HEK293 (cell line): ENCODE data around the gene SLC9C1.

Experiments used
- BCL11A ChIP-seq: fragments of 450-650 bp; formaldehyde crosslinking; IDR thresholded peaks from 2 replicates; pipeline ENCODE4 v1.5.1; 2016; ENCODE audit warnings: low read depth, missing biosample characterization, missing genetic modification characterization
- SP7 ChIP-seq: fragments of 450-650 bp; formaldehyde crosslinking; IDR thresholded peaks from 2 replicates; pipeline ENCODE4 v1.5.1; 2016; ENCODE audit warnings: missing biosample characterization, missing genetic modification characterization
- ZNF184 ChIP-seq: fragments of 450-650 bp; IDR thresholded peaks from 2 replicates; pipeline ENCODE4 v1.5.1; 2018; ENCODE audit warnings: missing biosample characterization, mild to moderate bottlenecking, missing genetic modification characterization
- ZNF292 ChIP-seq: fragments of 450-650 bp; formaldehyde crosslinking; IDR thresholded peaks from 2 replicates; pipeline ENCODE4 v1.5.1; 2016; ENCODE audit warnings: low read depth, missing biosample characterization, missing genetic modification characterization, borderline replicate concordance
- ZNF473 ChIP-seq: fragments of 450-650 bp; formaldehyde crosslinking; IDR thresholded peaks from 2 replicates; pipeline ENCODE4 v1.5.1; 2017; ENCODE audit warnings: missing biosample characterization, missing genetic modification characterization
- ZNF548 ChIP-seq: fragments of 450-650 bp; formaldehyde crosslinking; IDR thresholded peaks from 2 replicates; pipeline ENCODE4 v1.5.1; 2016; ENCODE audit warnings: missing biosample characterization, missing genetic modification characterization
- ZNF654 ChIP-seq: fragments of 450-650 bp; formaldehyde crosslinking; IDR thresholded peaks from 2 replicates; pipeline ENCODE4 v1.5.1; 2016; ENCODE audit warnings: low read depth, missing biosample characterization, missing genetic modification characterization
- TF ChIP-seq, protein P1 (sequence below): fragments of 450-650 bp; formaldehyde crosslinking; IDR thresholded peaks from 2 replicates; pipeline ENCODE4 v1.5.1; 2016; ENCODE audit warnings: missing biosample characterization, missing genetic modification characterization
- TF ChIP-seq, protein P2 (sequence below): fragments of 450-650 bp; formaldehyde crosslinking; IDR thresholded peaks from 2 replicates; pipeline ENCODE4 v1.5.1; 2016; ENCODE audit warnings: missing biosample characterization, missing genetic modification characterization

DNA sequence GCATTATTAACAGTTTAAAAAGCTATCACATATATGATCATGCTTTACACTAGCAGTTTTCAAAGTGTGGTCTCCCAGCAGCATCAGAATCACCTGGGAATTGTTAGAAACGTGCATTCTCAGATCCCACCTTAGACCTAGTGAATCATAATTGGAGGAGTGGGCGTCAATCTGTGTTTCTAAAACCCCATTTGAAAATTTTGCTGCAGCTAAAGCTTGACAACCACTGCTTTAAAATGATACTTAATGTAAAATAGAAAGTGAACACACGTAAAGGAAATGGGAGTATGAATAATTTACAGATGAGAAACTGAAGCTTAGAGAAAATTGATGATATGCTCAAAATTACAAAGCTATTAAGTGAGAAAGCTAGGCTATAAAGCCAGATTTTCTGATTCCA is 62.3 kb downstream of the SLC9C1 start:
- TF ChIP-seq SP7: no peak
- TF ChIP-seq, protein P1, sequence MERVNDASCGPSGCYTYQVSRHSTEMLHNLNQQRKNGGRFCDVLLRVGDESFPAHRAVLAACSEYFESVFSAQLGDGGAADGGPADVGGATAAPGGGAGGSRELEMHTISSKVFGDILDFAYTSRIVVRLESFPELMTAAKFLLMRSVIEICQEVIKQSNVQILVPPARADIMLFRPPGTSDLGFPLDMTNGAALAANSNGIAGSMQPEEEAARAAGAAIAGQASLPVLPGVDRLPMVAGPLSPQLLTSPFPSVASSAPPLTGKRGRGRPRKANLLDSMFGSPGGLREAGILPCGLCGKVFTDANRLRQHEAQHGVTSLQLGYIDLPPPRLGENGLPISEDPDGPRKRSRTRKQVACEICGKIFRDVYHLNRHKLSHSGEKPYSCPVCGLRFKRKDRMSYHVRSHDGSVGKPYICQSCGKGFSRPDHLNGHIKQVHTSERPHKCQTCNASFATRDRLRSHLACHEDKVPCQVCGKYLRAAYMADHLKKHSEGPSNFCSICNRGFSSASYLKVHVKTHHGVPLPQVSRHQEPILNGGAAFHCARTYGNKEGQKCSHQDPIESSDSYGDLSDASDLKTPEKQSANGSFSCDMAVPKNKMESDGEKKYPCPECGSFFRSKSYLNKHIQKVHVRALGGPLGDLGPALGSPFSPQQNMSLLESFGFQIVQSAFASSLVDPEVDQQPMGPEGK (tag by site-specific recombination): no peak
- TF ChIP-seq, protein P2, sequence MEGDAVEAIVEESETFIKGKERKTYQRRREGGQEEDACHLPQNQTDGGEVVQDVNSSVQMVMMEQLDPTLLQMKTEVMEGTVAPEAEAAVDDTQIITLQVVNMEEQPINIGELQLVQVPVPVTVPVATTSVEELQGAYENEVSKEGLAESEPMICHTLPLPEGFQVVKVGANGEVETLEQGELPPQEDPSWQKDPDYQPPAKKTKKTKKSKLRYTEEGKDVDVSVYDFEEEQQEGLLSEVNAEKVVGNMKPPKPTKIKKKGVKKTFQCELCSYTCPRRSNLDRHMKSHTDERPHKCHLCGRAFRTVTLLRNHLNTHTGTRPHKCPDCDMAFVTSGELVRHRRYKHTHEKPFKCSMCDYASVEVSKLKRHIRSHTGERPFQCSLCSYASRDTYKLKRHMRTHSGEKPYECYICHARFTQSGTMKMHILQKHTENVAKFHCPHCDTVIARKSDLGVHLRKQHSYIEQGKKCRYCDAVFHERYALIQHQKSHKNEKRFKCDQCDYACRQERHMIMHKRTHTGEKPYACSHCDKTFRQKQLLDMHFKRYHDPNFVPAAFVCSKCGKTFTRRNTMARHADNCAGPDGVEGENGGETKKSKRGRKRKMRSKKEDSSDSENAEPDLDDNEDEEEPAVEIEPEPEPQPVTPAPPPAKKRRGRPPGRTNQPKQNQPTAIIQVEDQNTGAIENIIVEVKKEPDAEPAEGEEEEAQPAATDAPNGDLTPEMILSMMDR (tag by site-specific recombination): no peak
- no peak for TF ChIP-seq ZNF548 (tag by site-specific recombination)
- no peak for TF ChIP-seq ZNF473 (tag by site-specific recombination)
- no peak for TF ChIP-seq ZNF654 (tag by site-specific recombination)
- no peak for TF ChIP-seq BCL11A (tag by site-specific recombination)
- no peak for TF ChIP-seq ZNF184 (tag by site-specific recombination)
- no peak for TF ChIP-seq ZNF292 (tag by site-specific recombination)
